GM19193 (cell line): ENCODE measurements around the gene MT1F.

ENCODE experiments used
- POLR2A ChIP-seq: IDR thresholded peaks from 4 replicates; pipeline ENCODE4 v1.6.1; 2011; ENCODE audit not compliant: insufficient read depth, insufficient read length; ENCODE audit errors: extremely low read depth

MT1F gene

DNA sequence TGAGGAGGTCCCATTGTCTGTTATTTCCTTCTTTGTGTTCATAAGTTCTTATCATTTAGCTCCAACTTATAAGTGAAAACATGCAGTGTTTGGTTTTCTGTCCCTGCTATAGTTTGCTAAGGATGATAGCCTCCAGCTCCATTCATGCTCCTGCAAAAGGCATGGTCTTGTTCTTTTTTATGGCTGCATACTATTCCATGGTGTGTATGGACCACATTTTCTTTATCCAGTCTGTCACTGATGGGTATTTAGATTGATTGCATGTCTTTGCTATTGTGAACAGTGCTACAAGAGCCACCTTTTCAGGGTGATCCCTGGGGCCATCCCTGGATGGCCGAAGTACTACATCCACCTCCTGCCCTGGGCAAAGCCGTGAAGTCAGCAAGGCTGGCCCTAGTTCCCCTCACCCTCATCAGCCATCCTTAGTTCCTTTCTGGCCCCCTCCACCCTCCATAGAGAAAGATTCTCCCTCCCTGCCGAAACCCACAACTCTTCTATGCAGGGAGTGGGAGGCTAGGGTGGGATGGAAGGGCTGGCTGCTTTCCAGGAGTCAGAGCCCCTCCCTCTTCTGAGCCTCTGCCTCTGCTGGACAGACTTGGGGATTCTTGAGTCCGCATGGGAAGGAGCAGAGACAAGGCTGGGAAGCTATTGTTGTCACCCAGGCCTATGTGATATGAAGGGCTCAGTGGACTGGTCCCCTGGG is 32.8 kb downstream of the MT1F start:
- no peak for TF ChIP-seq POLR2A

GRCh38 chr16:56691885-56692284 is 34.1 kb downstream of the MT1F start:
- TF ChIP-seq POLR2A, result no peak

DNA sequence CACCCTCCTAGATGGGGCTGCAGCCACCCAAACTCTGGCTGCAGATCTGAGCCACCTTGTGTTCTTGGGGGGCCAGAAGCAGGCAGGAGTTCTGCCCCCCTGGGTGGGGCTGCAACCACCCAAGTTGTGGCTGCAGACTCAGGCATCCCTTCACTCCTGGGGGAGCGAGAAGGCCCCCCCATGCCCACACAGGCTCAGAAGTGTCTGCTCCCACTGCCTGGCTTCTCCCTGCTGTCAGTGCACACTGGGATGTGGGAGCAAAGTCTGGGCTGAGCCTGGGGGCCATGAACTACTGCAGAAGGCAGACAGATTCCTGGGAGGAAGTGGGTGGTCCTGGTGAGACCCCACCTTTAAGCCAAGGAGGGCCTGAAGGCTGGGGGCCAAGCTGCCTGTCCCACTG is 37.5 kb downstream of the MT1F start:
- TF ChIP-seq POLR2A, result no peak

DNA sequence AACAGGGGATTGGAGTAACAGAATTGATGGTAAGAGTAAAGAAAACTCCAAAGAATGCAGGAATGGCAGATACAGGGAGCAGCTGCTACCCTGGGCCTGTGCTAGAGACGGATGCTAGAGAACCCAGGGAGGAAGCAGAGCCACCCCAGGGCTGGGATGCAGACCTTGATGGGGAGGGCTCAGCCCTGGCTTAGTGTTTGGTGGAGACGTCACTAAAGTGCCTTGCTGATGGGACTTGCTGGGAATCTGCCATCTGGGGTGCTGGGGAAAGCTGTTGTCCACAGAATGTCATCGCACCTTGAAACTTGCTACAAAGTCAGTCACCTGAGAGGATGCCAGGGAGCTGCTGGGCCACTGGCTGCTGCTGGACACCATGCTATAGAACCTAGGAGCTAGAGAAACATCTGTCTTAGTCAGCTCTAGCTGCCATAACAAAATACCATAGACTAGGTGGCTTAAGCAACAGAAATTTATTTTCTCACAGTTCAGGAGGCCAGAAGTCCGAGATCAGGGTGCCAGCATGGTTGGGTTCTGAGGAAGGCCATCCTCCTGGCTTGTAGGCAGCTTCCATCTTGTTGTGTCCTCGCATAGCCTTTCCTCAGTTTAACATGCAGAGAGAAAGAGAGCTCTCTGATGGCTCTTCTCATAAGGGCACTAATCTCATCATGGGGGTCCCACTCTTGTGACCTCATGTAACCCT is 39.8 kb downstream of the MT1F start:
- no peak for TF ChIP-seq POLR2A

- TF ChIP-seq POLR2A, result no peak
Measured at GRCh38 chr16:56700195-56700594, 42.4 kb downstream of the MT1F start.

GRCh38 chr16:56700631-56701030 is 42.9 kb downstream of the MT1F start:
- TF ChIP-seq POLR2A, result no peak

- no peak for TF ChIP-seq POLR2A
Measured at GRCh38 chr16:56701534-56701933, 43.8 kb downstream of the MT1F start.

- TF ChIP-seq POLR2A, result no peak
Measured at GRCh38 chr16:56702836-56703235, 45.1 kb downstream of the MT1F start.
